H9 (cell line): ENCODE results near the gene PPP1R18. TPM values are rescaled to one million over a fixed set of nuclear protein-coding genes. Genes with fewer than 3 reads are reported as not detected.
A peak's percentile ranks its signal among the peaks of the same experiment; 100 is the strongest.

Source experiments
- DNase-seq: peaks from one replicate; pipeline ENCODE4 v3.0.0-alpha.2; 2017
- H2AFZ ChIP-seq: one replicate; pipeline ENCODE4 v1.6.1; 2013; ENCODE audit warnings: mild to moderate bottlenecking, low read length, control low read depth, moderate library complexity
- H2AK5ac ChIP-seq: 2 replicates; pipeline ENCODE4 v1.6.1; 2013; ENCODE audit warnings: low read length, control low read depth, mixed read lengths; ENCODE audit not compliant: insufficient read length
- H2BK120ac ChIP-seq: one replicate; pipeline ENCODE4 v1.6.1; 2013; ENCODE audit warnings: low read depth, mild to moderate bottlenecking, low read length, control low read depth, inconsistent platforms; ENCODE audit not compliant: poor library complexity, severe bottlenecking
- H2BK12ac ChIP-seq: 2 replicates; pipeline ENCODE4 v1.6.1; 2013; ENCODE audit warnings: low read length, control low read depth, mixed read lengths, low read depth; ENCODE audit not compliant: insufficient read length
- H2BK15ac ChIP-seq: 2 replicates; pipeline ENCODE4 v1.6.1; 2013; ENCODE audit warnings: low read depth, low read length, control low read depth
- H2BK20ac ChIP-seq: one replicate; pipeline ENCODE4 v1.6.1; 2013; ENCODE audit warnings: low read depth, mild to moderate bottlenecking, low read length, control low read depth, inconsistent platforms; ENCODE audit not compliant: poor library complexity, severe bottlenecking
- H2BK5ac ChIP-seq: 2 replicates; pipeline ENCODE4 v1.6.1; 2013; ENCODE audit warnings: low read length, control low read depth, mixed read lengths; ENCODE audit not compliant: insufficient read length
- H3K14ac ChIP-seq: 2 replicates; pipeline ENCODE4 v1.6.1; 2013; ENCODE audit warnings: low read length, control low read depth; ENCODE audit not compliant: insufficient read depth
- H3K18ac ChIP-seq: 2 replicates; pipeline ENCODE4 v1.6.1; 2013; ENCODE audit warnings: low read depth, mild to moderate bottlenecking, mixed read lengths, low read length, control low read depth; ENCODE audit not compliant: insufficient read length
- H3K23ac ChIP-seq: 2 replicates; pipeline ENCODE4 v1.6.1; 2013; ENCODE audit warnings: low read length, control low read depth, mixed read lengths, low read depth; ENCODE audit not compliant: insufficient read length
- H3K23me2 ChIP-seq: 2 replicates; pipeline ENCODE4 v1.6.1; 2013; ENCODE audit warnings: low read depth, mild to moderate bottlenecking, mixed read lengths, low read length, control low read depth; ENCODE audit not compliant: insufficient read length, poor library complexity, severe bottlenecking
- H3K27ac ChIP-seq: 2 replicates; pipeline ENCODE4 v1.5.1; 2013; ENCODE audit warnings: low read length, control low read depth, mixed read lengths, low read depth; ENCODE audit not compliant: insufficient read length
- H3K27me3 ChIP-seq: 2 replicates; pipeline ENCODE4 v1.6.1; 2013; ENCODE audit warnings: low read length, control low read depth, inconsistent platforms; ENCODE audit not compliant: insufficient read depth
- H3K4ac ChIP-seq: 2 replicates; pipeline ENCODE4 v1.6.1; 2013; ENCODE audit warnings: low read depth, mild to moderate bottlenecking, control low read depth, inconsistent platforms, low read length, moderate library complexity
- H3K4me1 ChIP-seq: 2 replicates; pipeline ENCODE4 v1.6.1; 2013; ENCODE audit warnings: low read length, control low read depth, inconsistent platforms; ENCODE audit not compliant: insufficient read depth
- H3K4me2 ChIP-seq: 2 replicates; pipeline ENCODE4 v1.6.1; 2013; ENCODE audit warnings: low read length, control low read depth, mixed read lengths; ENCODE audit not compliant: insufficient read length, insufficient read depth
- H3K56ac ChIP-seq: 2 replicates; pipeline ENCODE4 v1.6.1; 2013; ENCODE audit warnings: low read depth, mild to moderate bottlenecking, mixed read lengths, low read length, control low read depth; ENCODE audit not compliant: insufficient read length
- H3K79me1 ChIP-seq: 2 replicates; pipeline ENCODE4 v1.6.1; 2013; ENCODE audit warnings: low read depth, mild to moderate bottlenecking, moderate library complexity, low read length, control low read depth, inconsistent platforms; ENCODE audit not compliant: insufficient read depth, poor library complexity, severe bottlenecking
- H3K79me2 ChIP-seq: 2 replicates; pipeline ENCODE4 v1.6.1; 2013; ENCODE audit warnings: low read length, control low read depth, inconsistent platforms; ENCODE audit not compliant: insufficient read depth
- H3K9ac ChIP-seq: 2 replicates; pipeline ENCODE4 v1.6.1; 2013; ENCODE audit warnings: low read length, control low read depth, mixed read lengths; ENCODE audit not compliant: insufficient read length; ENCODE audit errors: extremely low read depth
- H3K9me3 ChIP-seq: one replicate; pipeline ENCODE4 v1.6.1; 2013; ENCODE audit warnings: low read depth, low read length, inconsistent platforms; ENCODE audit not compliant: control insufficient read depth
- H3T11ph ChIP-seq: one replicate; pipeline ENCODE4 v1.6.1; 2013; ENCODE audit warnings: mild to moderate bottlenecking, low read length, control low read depth, inconsistent platforms
- H4K20me1 ChIP-seq: one replicate; pipeline ENCODE4 v1.6.1; 2013; ENCODE audit not compliant: control insufficient read depth, insufficient read length, insufficient read depth
- H4K5ac ChIP-seq: 2 replicates; pipeline ENCODE4 v1.6.1; 2013; ENCODE audit warnings: low read depth, mild to moderate bottlenecking, mixed read lengths, low read length, control low read depth; ENCODE audit not compliant: insufficient read length
- H4K8ac ChIP-seq: replicated peaks from 2 replicates; pipeline ENCODE4 v1.6.1; 2013; ENCODE audit warnings: low read length, control low read depth, mixed read lengths, low read depth; ENCODE audit not compliant: insufficient read length
- H4K91ac ChIP-seq: 2 replicates; pipeline ENCODE4 v1.6.1; 2013; ENCODE audit warnings: low read depth, mild to moderate bottlenecking, moderate library complexity, mixed read lengths, low read length, control low read depth; ENCODE audit not compliant: insufficient read length
- H3K27ac Mint-ChIP-seq, 3 experiments: 2 replicates in 2 of 3; 3 replicates in 1 of 3; pipeline ENCODE4 v1.8.0; 2020 to 2021; ENCODE audit warnings: mixed read lengths in 3 of 3, mild to moderate bottlenecking in 1 of 3, moderate library complexity in 1 of 3
- H3K27me3 Mint-ChIP-seq: 2 replicates; pipeline ENCODE4 v1.8.0; 2021; ENCODE audit warnings: low read depth, mild to moderate bottlenecking, moderate library complexity, mixed read lengths
- H3K36me3 Mint-ChIP-seq, 3 experiments: 2 replicates in 2 of 3; 3 replicates in 1 of 3; pipeline ENCODE4 v1.8.0; 2020 to 2021; ENCODE audit warnings: low read depth in 3 of 3, mixed read lengths in 3 of 3; ENCODE audit not compliant: insufficient read depth in 1 of 3
- H3K4me1 Mint-ChIP-seq, 2 experiments: 2 replicates each; pipeline ENCODE4 v1.8.0; 2020; ENCODE audit warnings: mixed read lengths in 2 of 2
- H3K4me3 Mint-ChIP-seq, 2 experiments: 2 replicates in 1 of 2; 3 replicates in 1 of 2; pipeline ENCODE4 v1.8.0; 2020 to 2021; ENCODE audit warnings: mild to moderate bottlenecking in 2 of 2, mixed read lengths in 2 of 2, moderate library complexity in 1 of 2
- H3K9me3 Mint-ChIP-seq, 2 experiments: 2 replicates in 1 of 2; 3 replicates in 1 of 2; pipeline ENCODE4 v1.8.0; 2020; ENCODE audit warnings: mild to moderate bottlenecking in 2 of 2, mixed read lengths in 2 of 2, moderate library complexity in 1 of 2
- CTCF ChIP-seq: fragments of 200-600 bp; sonication (generic); conservative IDR thresholded peaks from 3 replicates; pipeline ENCODE4 v1.8.0; 2021; ENCODE audit warnings: antibody characterized with exemption, mild to moderate bottlenecking
- WGBS: extraction: QIAGEN DNeasy Blood & Tissue Kit; methylation state at CpG from one replicate; pipeline ENCODE4 v1.1.7; 2013; ENCODE audit warnings: missing lambda C conversion rate, low lambda C conversion rate, mixed read lengths; ENCODE audit not compliant: insufficient read length; ENCODE audit errors: extremely low coverage; 5-methylcytosine and 5-hydroxymethylcytosine counted together
- total RNA-seq: library from RNA; stranded (reverse); gene quantifications from 2 replicates; pipeline ENCODE4 v1.2.1, GENCODE V29; 2021

Gene PPP1R18
- total RNA-seq, 1 experiment from 2014 or later: 28.0 TPM

DNA sequence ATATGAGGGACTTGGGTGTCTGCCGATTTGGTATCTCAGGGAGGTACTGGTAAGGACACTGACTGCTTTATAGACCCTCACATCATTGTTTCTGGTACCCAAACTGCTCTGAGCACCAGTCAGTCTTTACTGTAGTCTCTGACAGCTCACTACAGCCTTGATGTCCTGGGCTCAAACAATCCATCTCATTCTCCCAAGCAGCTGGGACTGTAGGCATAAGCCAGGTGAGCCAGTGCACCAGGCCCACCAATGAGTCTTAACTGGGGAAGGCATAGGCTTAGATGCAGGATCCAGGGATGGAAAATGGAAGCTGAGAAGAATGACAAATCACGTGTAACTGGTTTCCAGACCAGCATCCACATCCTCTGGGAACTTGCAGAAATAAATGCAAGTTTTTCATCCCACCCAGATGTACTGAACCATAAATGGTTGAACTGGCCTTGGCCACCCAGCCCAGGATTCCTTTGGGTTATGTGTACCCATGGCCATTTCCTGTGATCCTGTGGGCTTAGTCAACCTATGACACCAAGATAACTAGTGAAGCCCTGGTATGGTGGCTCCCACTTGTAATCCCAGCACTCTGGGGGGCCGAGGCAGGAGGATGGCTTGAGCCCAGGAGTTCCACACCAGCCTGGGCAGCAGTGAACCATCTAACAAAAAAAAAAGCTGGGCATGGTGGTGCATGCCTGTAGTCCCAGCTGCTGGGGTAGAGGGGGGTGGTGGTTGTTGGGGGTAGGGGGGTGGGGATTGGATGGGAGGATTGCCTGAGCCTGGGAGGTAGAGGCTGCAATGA is 39.5 kb upstream of the PPP1R18 start:
- no peaks in the 10 kb centered on the region for H3K4me1 ChIP-seq
- no peak overlapping the region for H2AFZ ChIP-seq
- no peak overlapping the region for H4K5ac ChIP-seq
- H3K14ac ChIP-seq: no peak overlapping the region
- H3K4me2 ChIP-seq: no peak overlapping the region
- no peak overlapping the region for H3K18ac ChIP-seq
- no peak overlapping the region for H3K4ac ChIP-seq
- no peak overlapping the region for H3K23ac ChIP-seq
- H3K4me3 Mint-ChIP-seq: peak overlapping the region in 1 of 2 experiments; percentile 60; a peak in 1 of 5 replicates
- H3K23me2 ChIP-seq: peaks cover 3% of the 10 kb centered on the region
- H4K8ac ChIP-seq: no peak overlapping the region
- H3K36me3 Mint-ChIP-seq: peaks cover 47 to 83% (median 62%) of the 10 kb centered on the region in 3 experiments
- no peak overlapping the region for H2BK5ac ChIP-seq
- no peaks in the 10 kb centered on the region for H3K9me3 Mint-ChIP-seq
- peaks cover 22 to 32% of the 10 kb centered on the region in 2 experiments for H3K4me1 Mint-ChIP-seq
- WGBS: no CpG with 5 or more reads among the region's 3 CpGs
- no peak overlapping the region for H2BK120ac ChIP-seq
- H3T11ph ChIP-seq: no peak overlapping the region
- DNase-seq: peak; percentile 49
- no peak overlapping the region for H2BK15ac ChIP-seq
- H2AK5ac ChIP-seq: no peak overlapping the region
- H3K56ac ChIP-seq: no peak overlapping the region
- H3K27ac Mint-ChIP-seq: peak overlapping the region in 2 of 3 experiments; percentile 61 to 95; a peak in 4 of 7 replicates
- no peaks in the 10 kb centered on the region for H3K27me3 ChIP-seq
- no peak overlapping the region for H3K9ac ChIP-seq
- H4K91ac ChIP-seq: no peak overlapping the region
- H3K79me1 ChIP-seq: no peaks in the 10 kb centered on the region
- no peak overlapping the region for H2BK12ac ChIP-seq
- TF ChIP-seq CTCF: no peak
- no peaks in the 10 kb centered on the region for H4K20me1 ChIP-seq
- no peak overlapping the region for H3K27ac ChIP-seq
- no peak overlapping the region for H2BK20ac ChIP-seq
- peaks cover 5% of the 10 kb centered on the region; the same call in 1 of the 2 replicates for H3K27me3 Mint-ChIP-seq
- no peaks in the 10 kb centered on the region for H3K9me3 ChIP-seq
- peaks cover 7% of the 10 kb centered on the region; the same call in 1 of the 2 replicates for H3K79me2 ChIP-seq
